Activated CD8-positive, alpha-beta T cell treated with anti-CD3 and anti-CD28 coated beads for 36 hours (primary cell): ENCODE data around the gene KRTAP4-6. TPM values are rescaled to one million over a fixed set of nuclear protein-coding genes. Genes with fewer than 3 reads are reported as not detected.
"Not testable (repeated sequence)": the region's sequence is repeated elsewhere in the genome, so short reads cannot be mapped to it uniquely, and the experiment has no call there.

Source experiments
- ATAC-seq: fragments of 200-7000 bp; cut with Tn5 transposase; one replicate; pipeline ENCODE4 v1.10.0; 2021; ENCODE audit warnings: mild to moderate bottlenecking, moderate library complexity
- CTCF ChIA-PET: fragments of 350-600 bp; sonication (Branson Sonifier 250); formaldehyde crosslinking; loops from one replicate; lab custom pipeline; 2021; ENCODE audit warnings: antibody characterized with exemption; lab: Charles Lee
- POLR2A ChIA-PET: fragments of 350-600 bp; sonication (Branson Sonifier 250); formaldehyde crosslinking; loops from one replicate; lab custom pipeline; 2021; ENCODE audit warnings: antibody characterized with exemption; lab: Charles Lee
- DNase-seq: peaks from one replicate; pipeline ENCODE4 v3.0.0-alpha.2; 2020
- H3K27ac Mint-ChIP-seq: one replicate; pipeline ENCODE4 v1.8.0; 2021; ENCODE audit warnings: mild to moderate bottlenecking, mixed read lengths
- H3K27me3 Mint-ChIP-seq: one replicate; pipeline ENCODE4 v1.8.0; 2021; ENCODE audit warnings: mixed read lengths
- H3K36me3 Mint-ChIP-seq: one replicate; pipeline ENCODE4 v1.8.0; 2021; ENCODE audit warnings: low read depth, mixed read lengths
- H3K4me1 Mint-ChIP-seq: one replicate; pipeline ENCODE4 v1.8.0; 2021; ENCODE audit warnings: low read depth, mixed read lengths
- H3K4me3 Mint-ChIP-seq: one replicate; pipeline ENCODE4 v1.8.0; 2021; ENCODE audit warnings: mild to moderate bottlenecking, moderate library complexity, mixed read lengths
- H3K9me3 Mint-ChIP-seq: one replicate; pipeline ENCODE4 v1.8.0; 2021; ENCODE audit warnings: mixed read lengths
- intact Hi-C: fragments of 100-400 bp; cut with micrococcal nuclease; formaldehyde crosslinking; loops from one replicate; pipeline ENCODE4 v1.10.0; 2022
- total RNA-seq, 2 experiments: library from RNA; stranded (reverse); gene quantifications; one replicate each; pipeline ENCODE4 v1.2.3, GENCODE V29; 2021
- TF ChIP-seq, protein P1 (sequence below): fragments of 200-600 bp; IDR thresholded peaks from one replicate; pipeline ENCODE4 v1.8.0; 2022; ENCODE audit warnings: antibody characterized with exemption, mild to moderate bottlenecking

The KRTAP4-6 gene
- total RNA-seq, 2 experiments from 2014 or later: not detected

DNA sequence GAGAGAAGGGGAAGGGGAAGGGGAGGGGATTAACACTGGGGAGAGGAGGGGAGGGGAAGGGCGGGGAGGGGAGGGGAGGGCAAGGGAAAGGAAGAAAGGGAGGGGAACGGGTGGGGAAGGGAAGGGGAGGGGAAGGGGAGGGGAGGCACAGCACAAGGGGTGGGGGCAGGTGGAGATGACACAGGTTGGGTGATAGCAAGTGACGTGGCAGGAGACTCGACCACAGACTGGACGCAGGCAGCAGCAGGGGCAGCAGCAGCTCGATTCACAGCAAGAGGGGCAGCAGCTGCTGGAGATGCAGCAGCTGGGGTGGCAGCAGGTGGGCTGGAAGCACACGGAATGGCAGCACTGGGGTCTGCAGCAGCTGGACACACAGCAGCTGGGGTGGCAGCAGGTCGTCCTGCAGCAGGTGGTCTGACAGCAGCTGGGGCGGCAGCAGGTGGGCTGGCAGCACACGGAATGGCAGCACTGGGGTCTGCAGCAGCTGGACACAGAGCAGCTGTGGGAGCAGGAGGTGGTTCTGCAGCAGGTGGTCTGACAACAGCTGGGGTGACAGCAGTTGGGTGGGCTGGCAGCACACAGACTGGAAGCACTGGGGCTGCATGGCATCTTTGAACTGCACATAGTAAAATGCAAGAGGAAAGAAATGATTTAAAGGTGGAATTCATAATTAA is 38.6 kb downstream of the KRTAP4-6 start, which contains the start of gene KRTAP4-16:
Gene KRTAP4-16 (minus strand): TSS at position 624 of the 674 bp plus-strand sequence. CDS start 0 bp downstream, at position 624.
- no peak within 1 kb of the TSS for H3K4me3 Mint-ChIP-seq
- H3K27me3 Mint-ChIP-seq: peaks cover 5% of the 10 kb centered on the region
- no peaks in the 10 kb centered on the region for H3K36me3 Mint-ChIP-seq
- TF ChIP-seq, protein P1, sequence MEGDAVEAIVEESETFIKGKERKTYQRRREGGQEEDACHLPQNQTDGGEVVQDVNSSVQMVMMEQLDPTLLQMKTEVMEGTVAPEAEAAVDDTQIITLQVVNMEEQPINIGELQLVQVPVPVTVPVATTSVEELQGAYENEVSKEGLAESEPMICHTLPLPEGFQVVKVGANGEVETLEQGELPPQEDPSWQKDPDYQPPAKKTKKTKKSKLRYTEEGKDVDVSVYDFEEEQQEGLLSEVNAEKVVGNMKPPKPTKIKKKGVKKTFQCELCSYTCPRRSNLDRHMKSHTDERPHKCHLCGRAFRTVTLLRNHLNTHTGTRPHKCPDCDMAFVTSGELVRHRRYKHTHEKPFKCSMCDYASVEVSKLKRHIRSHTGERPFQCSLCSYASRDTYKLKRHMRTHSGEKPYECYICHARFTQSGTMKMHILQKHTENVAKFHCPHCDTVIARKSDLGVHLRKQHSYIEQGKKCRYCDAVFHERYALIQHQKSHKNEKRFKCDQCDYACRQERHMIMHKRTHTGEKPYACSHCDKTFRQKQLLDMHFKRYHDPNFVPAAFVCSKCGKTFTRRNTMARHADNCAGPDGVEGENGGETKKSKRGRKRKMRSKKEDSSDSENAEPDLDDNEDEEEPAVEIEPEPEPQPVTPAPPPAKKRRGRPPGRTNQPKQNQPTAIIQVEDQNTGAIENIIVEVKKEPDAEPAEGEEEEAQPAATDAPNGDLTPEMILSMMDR: no peak
- ChIA-PET POLR2A (no interaction called here), CTCF (no interaction called here)
- peaks cover 8% of the 10 kb centered on the region for H3K4me1 Mint-ChIP-seq
- intact Hi-C loops: no loop called here
- ATAC-seq: no peak
- H3K27ac Mint-ChIP-seq: no peak within 1 kb of the TSS
- H3K9me3 Mint-ChIP-seq: no peaks in the 10 kb centered on the region
- DNase-seq: no peak

DNA sequence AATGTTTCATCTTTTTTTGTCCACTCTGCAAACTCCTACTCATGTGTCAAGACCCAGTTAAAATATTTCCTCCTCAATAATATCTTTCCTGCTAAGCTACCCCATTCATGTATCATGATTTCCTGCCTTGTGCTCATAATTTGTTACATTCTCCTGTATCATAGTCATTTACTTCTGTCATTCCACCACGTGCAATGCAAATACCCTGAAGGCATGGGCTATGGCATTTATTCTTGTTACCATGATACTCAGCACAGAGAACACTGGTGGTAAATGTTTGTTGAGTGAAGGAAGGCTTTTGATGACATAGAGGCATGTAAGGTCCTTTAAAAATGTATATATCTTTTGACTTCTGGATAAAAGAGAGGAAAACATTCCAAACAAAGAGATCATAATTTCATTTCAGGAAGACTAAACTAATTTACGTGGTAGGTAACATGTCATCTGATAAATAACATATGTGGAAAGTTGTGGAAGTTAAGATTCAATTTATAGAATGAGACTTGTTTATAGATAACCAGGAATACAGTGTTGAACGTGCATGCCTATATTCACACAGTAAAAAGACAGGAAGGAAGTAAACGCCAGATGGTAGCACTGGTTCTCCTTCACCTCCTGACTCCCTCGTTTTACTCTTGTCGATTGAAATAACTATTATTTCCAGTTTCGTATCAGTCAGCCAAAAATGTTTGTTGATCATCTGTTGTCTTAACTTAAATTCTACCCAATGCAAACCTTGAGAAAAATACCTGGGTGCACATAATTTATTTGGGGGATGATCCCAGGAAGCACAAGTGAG is 40.5 kb downstream of the KRTAP4-6 start:
- H3K4me1 Mint-ChIP-seq, intact Hi-C loops, ATAC-seq, CTCF ChIA-PET, H3K4me3 Mint-ChIP-seq, H3K9me3 Mint-ChIP-seq, H3K27ac Mint-ChIP-seq, POLR2A ChIA-PET, H3K36me3 Mint-ChIP-seq, H3K27me3 Mint-ChIP-seq, DNase-seq: not testable (repeated sequence)

DNA sequence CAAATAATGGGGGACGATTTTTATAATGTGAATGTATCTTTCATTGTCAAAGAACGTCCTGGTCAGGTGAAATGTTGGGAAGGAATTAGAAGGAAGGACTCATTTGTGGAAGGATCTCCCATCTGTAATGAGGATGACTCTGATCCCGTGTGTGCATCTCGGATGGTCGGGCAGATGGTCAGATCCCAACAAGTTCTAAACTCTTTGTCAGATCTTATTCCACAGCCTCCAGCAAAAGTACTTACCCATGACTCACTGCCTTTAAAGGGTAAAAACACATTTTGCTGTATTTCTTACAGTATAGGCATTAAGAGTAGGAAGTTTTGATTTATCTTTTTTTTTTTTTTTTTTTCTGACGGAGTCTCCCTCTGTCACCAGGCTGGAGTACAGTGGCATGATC is 41.9 kb downstream of the KRTAP4-6 start:
- POLR2A ChIA-PET: no interaction called here
- TF ChIP-seq, protein P1: no peak
- H3K9me3 Mint-ChIP-seq: no peaks in the 10 kb centered on the region
- peaks cover 8% of the 10 kb centered on the region for H3K4me1 Mint-ChIP-seq
- CTCF ChIA-PET: no interaction called here
- intact Hi-C loops: no loop called here
- ATAC-seq: no peak
- no peak overlapping the region for H3K27ac Mint-ChIP-seq
- H3K36me3 Mint-ChIP-seq: no peaks in the 10 kb centered on the region
- no peak for DNase-seq
- no peak overlapping the region for H3K4me3 Mint-ChIP-seq
- peaks cover 5% of the 10 kb centered on the region for H3K27me3 Mint-ChIP-seq

DNA sequence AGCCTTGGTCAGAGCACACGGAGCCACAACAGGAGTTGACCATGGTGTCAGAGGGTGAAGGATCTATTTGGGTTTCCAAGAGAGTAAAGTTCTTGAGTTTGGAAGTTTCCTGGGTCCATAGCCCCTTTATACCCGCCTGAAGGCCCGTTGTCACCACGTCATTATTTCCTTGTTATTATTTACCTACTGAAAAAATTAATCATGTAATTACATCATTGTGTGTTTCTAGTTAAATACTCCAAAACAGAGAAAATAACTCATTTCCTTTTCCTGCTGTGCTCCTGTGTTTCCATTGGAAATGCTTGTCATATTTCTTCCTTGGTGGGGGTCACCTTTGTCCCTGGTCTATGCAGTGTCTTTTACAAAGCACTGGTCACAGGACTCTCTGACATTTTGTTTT is 42.3 kb downstream of the KRTAP4-6 start, which contains the start of gene KRTAP4-8:
Gene KRTAP4-8 (minus strand): TSS at position 101 of the 400 bp plus-strand sequence. CDS start 58 bp downstream, at position 43.
- DNase-seq: no peak
- ChIA-PET POLR2A (no interaction called here), CTCF (no interaction called here)
- TF ChIP-seq, protein P1: no peak
- no peak within 1 kb of the TSS for H3K27ac Mint-ChIP-seq
- H3K27me3 Mint-ChIP-seq: peaks cover 5% of the 10 kb centered on the region
- H3K9me3 Mint-ChIP-seq: peaks cover 1% of the 10 kb centered on the region
- intact Hi-C loops: no loop called here
- ATAC-seq: no peak
- H3K4me3 Mint-ChIP-seq: no peak within 1 kb of the TSS
- H3K36me3 Mint-ChIP-seq: no peaks in the 10 kb centered on the region
- H3K4me1 Mint-ChIP-seq: peaks cover 8% of the 10 kb centered on the region

DNA sequence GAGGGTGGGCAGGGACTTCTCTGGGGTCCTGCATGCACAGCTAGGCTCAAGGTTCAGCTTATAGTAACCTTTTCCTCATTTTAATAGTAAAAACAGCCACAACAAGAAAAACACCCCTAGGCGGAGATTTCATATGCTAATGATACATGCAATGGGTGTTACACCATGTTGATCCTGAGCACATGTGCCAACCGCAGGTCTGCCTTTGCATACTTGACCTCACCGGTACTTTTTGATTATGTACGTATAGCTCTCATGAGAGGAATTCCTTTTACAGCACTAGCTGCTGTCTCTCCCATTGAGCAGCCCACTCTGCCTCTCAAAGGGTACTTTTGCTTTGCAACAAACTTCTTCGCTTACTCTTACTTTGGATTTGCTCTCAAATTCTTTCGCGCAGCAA is 44.3 kb downstream of the KRTAP4-6 start:
- H3K27ac Mint-ChIP-seq: no peak overlapping the region
- TF ChIP-seq, protein P1: no peak
- ChIA-PET CTCF (no interaction called here), POLR2A (no interaction called here)
- peaks cover 4% of the 10 kb centered on the region for H3K9me3 Mint-ChIP-seq
- DNase-seq: no peak
- H3K36me3 Mint-ChIP-seq: no peaks in the 10 kb centered on the region
- intact Hi-C loops: no loop called here
- peaks cover 5% of the 10 kb centered on the region for H3K27me3 Mint-ChIP-seq
- no peak overlapping the region for H3K4me3 Mint-ChIP-seq
- peaks cover 8% of the 10 kb centered on the region for H3K4me1 Mint-ChIP-seq
- ATAC-seq: no peak

Other genes starting within 250 kb of the KRTAP4-6 start
- gene KRT23, start 202.9 kb downstream of the KRTAP4-6 start, total RNA-seq: not detected
- gene KRT39, start 173.6 kb downstream of the KRTAP4-6 start, total RNA-seq: not detected
- gene KRT40, start 156.2 kb downstream of the KRTAP4-6 start, total RNA-seq: not detected
- not detected for gene KRTAP3-3, start 146.4 kb downstream of the KRTAP4-6 start, total RNA-seq
- not detected for gene KRTAP3-2, start 140.6 kb downstream of the KRTAP4-6 start, total RNA-seq
- gene KRTAP3-1, start 131.4 kb downstream of the KRTAP4-6 start, total RNA-seq: not detected
- not detected for gene KRTAP1-5, start 113.3 kb downstream of the KRTAP4-6 start, total RNA-seq
- gene KRTAP1-4, start 110.3 kb downstream of the KRTAP4-6 start, total RNA-seq: not detected
- not detected for gene KRTAP1-3, start 105.7 kb downstream of the KRTAP4-6 start, total RNA-seq
- gene KRTAP1-1, start 99.1 kb downstream of the KRTAP4-6 start, total RNA-seq: not detected
- not detected for gene KRTAP2-1, start 93.2 kb downstream of the KRTAP4-6 start, total RNA-seq
- gene KRTAP2-2, start 85.3 kb downstream of the KRTAP4-6 start, total RNA-seq: not detected
- not detected for gene KRTAP2-3, start 80.4 kb downstream of the KRTAP4-6 start, total RNA-seq
- not detected for gene KRTAP2-4, start 74.7 kb downstream of the KRTAP4-6 start, total RNA-seq
- gene KRTAP4-7, start 56.4 kb downstream of the KRTAP4-6 start, total RNA-seq: not detected
- not detected for gene KRTAP4-8, start 42.4 kb downstream of the KRTAP4-6 start, total RNA-seq
- gene KRTAP4-16, start 38.3 kb downstream of the KRTAP4-6 start, total RNA-seq: not detected
- not detected for gene KRTAP4-9, start 35.2 kb downstream of the KRTAP4-6 start, total RNA-seq
- not detected for gene KRTAP4-11, start 22.2 kb downstream of the KRTAP4-6 start, total RNA-seq
- not detected for gene KRTAP4-12, start 16.4 kb downstream of the KRTAP4-6 start, total RNA-seq
- not detected for gene KRTAP4-5, start 9.3 kb upstream of the KRTAP4-6 start, total RNA-seq
- not detected for gene KRTAP4-4, start 20.2 kb upstream of the KRTAP4-6 start, total RNA-seq
- not detected for gene KRTAP4-3, start 27.7 kb upstream of the KRTAP4-6 start, total RNA-seq
- not detected for gene KRTAP4-2, start 37.7 kb upstream of the KRTAP4-6 start, total RNA-seq
- not detected for gene KRTAP4-1, start 44.4 kb upstream of the KRTAP4-6 start, total RNA-seq
- gene KRTAP9-1, start 49.3 kb upstream of the KRTAP4-6 start, total RNA-seq: not detected
- not detected for gene KRTAP9-2, start 86.1 kb upstream of the KRTAP4-6 start, total RNA-seq
- gene KRTAP9-3, start 91.9 kb upstream of the KRTAP4-6 start, total RNA-seq: not detected
- not detected for gene KRTAP9-8, start 97.5 kb upstream of the KRTAP4-6 start, total RNA-seq
- gene KRTAP9-4, start 109.1 kb upstream of the KRTAP4-6 start, total RNA-seq: not detected
- not detected for gene KRTAP9-9, start 114.8 kb upstream of the KRTAP4-6 start, total RNA-seq
- not detected for gene KRTAP9-6, start 124.8 kb upstream of the KRTAP4-6 start, total RNA-seq
- gene KRTAP9-7, start 135.2 kb upstream of the KRTAP4-6 start, total RNA-seq: not detected
- gene KRTAP29-1, start 162.3 kb upstream of the KRTAP4-6 start, total RNA-seq: not detected
- not detected for gene KRTAP16-1, start 168.8 kb upstream of the KRTAP4-6 start, total RNA-seq
- not detected for gene KRTAP17-1, start 175.2 kb upstream of the KRTAP4-6 start, total RNA-seq
- gene KRT33A, start 210.3 kb upstream of the KRTAP4-6 start, total RNA-seq: not detected
- not detected for gene KRT33B, start 229.3 kb upstream of the KRTAP4-6 start, total RNA-seq
- gene KRT34, start 241.8 kb upstream of the KRTAP4-6 start, total RNA-seq: not detected